Astrocyte of the cerebellum (primary cell): ENCODE data around the gene TRAPPC14.

Source experiments
- DNase-seq: peaks from one replicate; pipeline ENCODE4 v3.0.0-alpha.2; 2011; ENCODE audit warnings: low read depth
- H3K4me3 ChIP-seq: 2 replicates; pipeline ENCODE4 v1.5.1; 2011; ENCODE audit warnings: mild to moderate bottlenecking, low read depth, low read length, moderate library complexity
- in situ Hi-C: cut with HindIII; loops from 2 replicates; pipeline ENCODE4 v1.10.0; 2017; ENCODE audit warnings: low sequenced_read_pairs
- TF ChIP-seq, protein P1 (sequence below): IDR thresholded peaks from 2 replicates; pipeline ENCODE4 v1.5.1; 2012; ENCODE audit warnings: low read length, low read depth, moderate library complexity, mild to moderate bottlenecking; ENCODE audit errors: missing control alignments

TRAPPC14 gene

DNA sequence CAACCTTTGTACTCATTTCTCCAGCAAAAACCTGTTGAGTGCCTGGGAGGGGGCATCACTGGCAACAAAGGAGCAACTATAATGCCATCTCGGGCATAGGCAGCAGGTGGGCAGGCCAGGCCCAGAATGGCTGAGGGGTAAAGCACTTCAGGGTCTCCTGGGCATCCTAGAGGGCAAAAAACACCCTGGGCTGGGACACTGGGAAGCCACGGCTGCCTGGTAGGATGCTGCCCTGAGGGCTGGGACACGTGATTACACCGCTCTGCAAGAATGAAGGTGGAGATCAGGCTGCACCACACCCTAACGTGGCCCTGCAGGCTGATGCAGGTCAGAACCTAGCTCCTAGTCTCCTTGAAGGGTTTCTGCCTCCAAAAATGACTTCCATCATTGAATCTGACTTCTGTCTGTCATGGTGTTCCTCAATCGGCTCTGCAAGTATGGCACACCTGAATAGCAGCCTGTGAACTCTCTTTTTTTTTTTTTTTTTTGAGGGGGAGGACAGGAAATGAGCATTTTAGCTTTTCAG, 4.5 kb upstream of the TRAPPC14 start:
- H3K4me3 ChIP-seq, result no peak overlapping the region
- TF ChIP-seq, protein P1, sequence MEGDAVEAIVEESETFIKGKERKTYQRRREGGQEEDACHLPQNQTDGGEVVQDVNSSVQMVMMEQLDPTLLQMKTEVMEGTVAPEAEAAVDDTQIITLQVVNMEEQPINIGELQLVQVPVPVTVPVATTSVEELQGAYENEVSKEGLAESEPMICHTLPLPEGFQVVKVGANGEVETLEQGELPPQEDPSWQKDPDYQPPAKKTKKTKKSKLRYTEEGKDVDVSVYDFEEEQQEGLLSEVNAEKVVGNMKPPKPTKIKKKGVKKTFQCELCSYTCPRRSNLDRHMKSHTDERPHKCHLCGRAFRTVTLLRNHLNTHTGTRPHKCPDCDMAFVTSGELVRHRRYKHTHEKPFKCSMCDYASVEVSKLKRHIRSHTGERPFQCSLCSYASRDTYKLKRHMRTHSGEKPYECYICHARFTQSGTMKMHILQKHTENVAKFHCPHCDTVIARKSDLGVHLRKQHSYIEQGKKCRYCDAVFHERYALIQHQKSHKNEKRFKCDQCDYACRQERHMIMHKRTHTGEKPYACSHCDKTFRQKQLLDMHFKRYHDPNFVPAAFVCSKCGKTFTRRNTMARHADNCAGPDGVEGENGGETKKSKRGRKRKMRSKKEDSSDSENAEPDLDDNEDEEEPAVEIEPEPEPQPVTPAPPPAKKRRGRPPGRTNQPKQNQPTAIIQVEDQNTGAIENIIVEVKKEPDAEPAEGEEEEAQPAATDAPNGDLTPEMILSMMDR, result no peak
- DNase-seq, result no peak
- in situ Hi-C loops, result no loop called here

DNA sequence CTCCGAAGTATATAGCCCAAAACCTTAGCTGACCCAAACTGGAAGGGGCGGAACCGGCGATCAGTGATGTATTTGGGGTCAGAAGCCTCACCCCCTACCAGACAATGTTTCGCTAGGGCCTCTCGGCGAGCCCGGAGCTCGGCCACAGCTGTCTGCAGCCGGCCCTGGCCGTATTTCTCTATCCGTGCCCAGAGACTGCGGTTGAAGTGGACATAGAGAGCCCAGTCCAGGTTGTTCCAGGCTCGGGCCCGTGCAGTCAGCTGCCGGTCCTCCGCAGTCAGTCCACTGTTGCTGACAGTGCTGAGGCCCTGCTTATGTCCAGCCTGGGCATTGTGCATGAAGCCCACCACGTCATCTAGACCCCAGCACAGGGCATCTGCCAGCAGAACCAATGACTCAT, 1.5 kb upstream of the TRAPPC14 start:
- in situ Hi-C loops, result no loop called here
- TF ChIP-seq, protein P1, result no peak
- no peak overlapping the region for H3K4me3 ChIP-seq
- no peak for DNase-seq

DNA sequence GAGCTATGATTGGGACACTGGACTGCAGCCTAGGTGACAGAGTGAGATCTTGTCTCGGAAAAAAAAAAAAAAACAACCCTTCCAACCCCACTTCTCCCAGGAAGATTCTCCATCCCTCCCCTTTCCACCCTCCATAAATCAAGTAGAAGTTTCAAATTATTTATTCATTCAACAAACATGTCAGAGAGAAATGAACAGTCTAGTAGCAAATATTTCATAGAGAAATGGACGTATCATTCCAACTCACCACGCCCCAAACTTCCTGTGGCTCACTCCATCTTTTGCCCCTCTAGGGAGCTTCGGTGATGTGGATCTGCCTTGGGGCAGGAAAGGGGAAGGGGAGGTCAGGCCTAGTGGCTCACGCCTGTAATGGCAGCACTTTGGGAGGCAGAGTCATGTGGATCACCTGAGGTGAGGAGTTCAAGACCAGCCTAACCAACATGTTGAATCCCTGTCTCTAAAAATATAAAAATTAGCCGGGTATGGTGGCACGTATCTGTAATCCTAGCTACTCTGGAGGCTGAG, 638 bp upstream of the TRAPPC14 start:
- peak overlapping the region; percentile 76 for H3K4me3 ChIP-seq
- in situ Hi-C loops, result no loop called here
- TF ChIP-seq, protein P1, result no peak
- DNase-seq, result no peak

DNA sequence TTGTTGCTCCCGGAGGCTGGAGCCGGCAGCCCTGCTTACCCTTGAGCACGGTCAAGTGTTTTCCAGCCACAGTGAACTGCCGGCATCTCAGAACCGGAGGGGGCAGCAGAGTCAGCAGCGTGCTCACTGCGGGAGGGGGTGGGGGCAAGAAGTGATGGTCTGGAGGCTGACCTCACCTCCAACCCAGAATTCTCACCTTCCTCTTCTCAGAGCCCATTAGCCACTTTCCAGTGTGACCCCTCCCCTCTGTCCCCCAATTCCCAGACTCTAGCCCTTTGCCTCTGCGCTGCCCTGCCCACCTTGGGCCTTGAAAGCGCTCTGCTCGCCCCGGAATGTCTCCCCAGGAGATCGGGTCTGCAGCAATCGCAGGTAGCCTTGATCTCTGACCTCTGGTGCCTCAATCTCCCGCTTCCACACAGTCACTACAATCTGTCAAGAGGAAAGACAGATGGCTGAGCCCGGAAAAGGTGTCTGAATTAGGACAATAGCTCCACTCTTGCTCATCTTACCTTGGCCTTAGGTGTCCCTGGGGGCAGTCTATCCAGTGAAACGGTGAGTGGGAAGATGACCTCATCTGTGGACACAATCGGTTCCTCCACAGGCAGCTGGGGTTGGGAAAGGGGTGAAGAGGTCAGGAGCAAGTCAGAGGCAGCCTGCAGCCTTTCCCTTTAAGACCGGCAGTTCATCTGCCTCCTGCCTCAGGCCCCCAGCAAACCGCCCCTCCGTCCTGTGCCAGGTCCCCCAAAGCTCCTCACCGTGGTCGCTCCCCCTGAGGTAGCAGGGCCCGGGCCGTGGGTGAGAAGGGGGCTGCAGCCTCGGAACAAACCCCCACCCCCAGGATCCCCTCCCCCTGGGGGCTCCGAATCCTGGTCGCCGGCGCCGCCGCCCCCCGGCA, 942 bp downstream of the TRAPPC14 start:
- TF ChIP-seq, protein P1, result peak; percentile 25
- in situ Hi-C loops, result no loop called here
- DNase-seq, result no peak
- peak overlapping the region; percentile 76 for H3K4me3 ChIP-seq

DNA sequence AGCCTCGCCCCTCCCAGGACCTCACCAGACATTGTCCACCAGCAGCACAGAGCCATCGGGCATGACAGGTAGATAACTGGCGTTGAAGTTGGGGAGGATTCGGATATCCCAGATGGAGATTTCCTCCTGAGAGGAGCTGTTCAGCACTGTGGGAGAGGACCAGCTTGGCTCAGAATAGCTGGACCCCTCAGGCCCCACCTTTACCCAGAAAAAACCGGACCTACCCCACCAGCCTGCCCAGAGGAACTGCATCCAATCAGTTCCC, 1.5 kb downstream of the TRAPPC14 start:
- DNase-seq, result no peak
- TF ChIP-seq, protein P1, result no peak
- H3K4me3 ChIP-seq, result peak overlapping the region; percentile 76
- in situ Hi-C loops, result no loop called here

DNA sequence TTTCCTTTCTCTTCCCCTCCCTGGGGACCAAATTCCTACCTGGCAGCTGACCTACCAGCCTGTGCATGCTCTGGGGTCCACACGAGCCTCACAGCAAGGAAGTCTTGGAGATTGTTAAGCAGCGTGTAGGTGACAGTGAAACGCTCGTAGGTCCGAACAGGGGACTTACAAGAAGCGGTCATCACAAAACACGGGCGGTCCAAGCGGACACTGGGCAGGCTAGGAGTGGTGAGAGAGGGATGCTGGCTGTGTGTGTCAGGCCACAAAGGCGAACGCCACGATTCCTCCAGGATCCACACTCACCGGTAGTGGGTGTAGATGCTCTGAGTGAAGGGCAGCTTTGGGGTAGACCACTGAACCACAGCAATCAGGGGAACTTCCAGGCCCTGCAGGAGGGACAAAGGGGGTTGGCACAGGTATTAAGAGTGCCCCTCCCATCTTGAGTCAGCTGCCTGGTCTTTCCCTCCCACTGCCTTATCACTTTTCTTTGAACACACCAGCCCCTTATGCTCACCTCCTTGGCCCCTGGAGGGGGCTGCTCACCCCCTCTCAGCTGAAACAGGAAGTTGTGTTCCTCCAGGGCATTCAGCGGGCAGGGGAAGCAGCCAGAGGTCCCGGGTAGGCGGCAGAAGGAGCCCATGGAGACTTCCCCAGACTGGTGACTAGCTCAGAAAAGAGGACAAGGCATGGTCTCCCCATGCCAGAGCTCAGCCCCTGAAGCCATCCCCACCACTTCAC, 2.0 kb downstream of the TRAPPC14 start:
- no peak overlapping the region for H3K4me3 ChIP-seq
- no peak for DNase-seq
- TF ChIP-seq, protein P1, result no peak
- in situ Hi-C loops, result no loop called here
